NCI-H2029 treated with DMSO at 0.1 percent for 48 hours (cell line): ENCODE results near the gene OR52A5.
"Not testable (repeated sequence)": the region's sequence is repeated elsewhere in the genome, so short reads cannot be mapped to it uniquely, and the experiment has no call there.

ENCODE experiments used
- DNase-seq: peaks from one replicate; lab custom pipeline; 2025; lab: John Stamatoyannopoulos, UW

OR52A5 gene

DNA sequence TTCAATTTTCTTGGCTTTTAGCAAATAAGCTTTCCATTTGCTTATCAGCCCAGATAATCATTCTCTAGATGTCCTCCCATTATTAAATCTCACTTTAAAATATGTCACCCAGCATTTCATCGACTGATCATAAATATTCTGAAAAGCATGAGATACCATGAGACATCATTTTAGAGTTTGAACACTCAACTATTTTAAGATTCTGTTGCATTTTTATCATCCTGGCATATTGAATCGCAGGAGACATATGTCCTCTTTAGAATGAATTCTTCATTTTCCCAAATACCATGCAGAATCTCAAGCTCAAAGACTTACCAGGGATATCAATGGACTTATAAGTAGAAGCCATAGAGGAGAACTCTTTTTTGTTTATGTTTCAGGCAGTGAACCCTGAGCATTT, at the start of gene OR52A5:
Gene OR52A5 (minus strand): TSS at position 361 of the 400 bp plus-strand sequence. CDS start 5,714 bp downstream, outside the sequence.
- DNase-seq: no peak

DNA sequence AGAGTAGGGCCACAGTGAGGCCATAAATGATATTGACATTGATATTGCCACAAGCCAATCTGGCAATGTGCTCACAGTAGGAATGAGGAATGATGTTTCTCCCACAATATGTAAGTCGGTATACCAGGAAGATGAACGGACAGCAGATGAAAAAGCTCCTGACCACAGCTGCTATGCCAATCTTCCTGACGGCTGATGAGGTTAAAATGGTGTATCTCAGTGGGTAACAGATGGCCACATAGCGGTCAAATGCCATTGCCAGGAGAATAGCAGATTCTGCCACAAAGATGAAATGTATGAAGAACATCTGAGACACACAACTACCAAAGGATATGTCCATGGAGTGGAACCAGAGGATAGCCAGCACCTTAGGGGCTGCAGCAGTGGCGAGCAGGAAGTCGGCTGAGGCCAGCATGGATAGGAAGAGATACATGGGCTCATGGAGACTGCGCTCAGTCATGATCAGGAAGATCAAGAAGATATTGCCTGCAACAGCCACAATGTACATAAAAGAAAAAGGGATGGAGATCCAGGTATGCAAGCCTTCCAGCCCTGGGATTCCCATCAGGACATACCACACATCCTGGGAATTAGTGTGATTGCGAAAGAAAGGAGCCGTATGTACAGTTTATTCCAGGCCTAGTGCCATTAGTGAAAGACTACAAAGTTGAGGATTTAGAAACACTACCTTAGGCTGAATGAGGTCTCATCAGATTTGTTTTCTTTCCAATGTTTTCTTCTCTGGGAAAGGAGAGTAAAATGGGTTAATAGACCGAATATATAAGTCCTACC, 40.1 kb upstream of the OR52A5 start:
- DNase-seq: no peak

DNA sequence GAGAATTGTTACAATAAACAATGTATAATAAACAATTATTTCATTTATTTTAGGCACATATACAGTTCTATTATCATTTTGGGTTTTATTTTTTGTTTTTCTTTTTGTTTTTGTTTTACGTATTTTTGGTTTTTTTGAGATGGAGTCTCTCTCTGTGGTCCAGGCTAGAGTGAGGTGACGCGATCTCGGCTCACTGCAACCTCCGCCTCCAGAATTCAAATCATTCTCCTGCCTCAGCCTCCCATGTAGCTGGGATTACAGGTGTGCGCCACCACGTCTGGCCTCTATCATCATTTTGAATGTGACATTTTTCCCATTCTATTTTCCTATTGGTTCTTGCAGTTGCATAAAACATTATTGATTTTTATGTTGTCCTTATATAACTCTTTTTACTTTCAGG, 36.8 kb upstream of the OR52A5 start:
- no peak for DNase-seq

DNA sequence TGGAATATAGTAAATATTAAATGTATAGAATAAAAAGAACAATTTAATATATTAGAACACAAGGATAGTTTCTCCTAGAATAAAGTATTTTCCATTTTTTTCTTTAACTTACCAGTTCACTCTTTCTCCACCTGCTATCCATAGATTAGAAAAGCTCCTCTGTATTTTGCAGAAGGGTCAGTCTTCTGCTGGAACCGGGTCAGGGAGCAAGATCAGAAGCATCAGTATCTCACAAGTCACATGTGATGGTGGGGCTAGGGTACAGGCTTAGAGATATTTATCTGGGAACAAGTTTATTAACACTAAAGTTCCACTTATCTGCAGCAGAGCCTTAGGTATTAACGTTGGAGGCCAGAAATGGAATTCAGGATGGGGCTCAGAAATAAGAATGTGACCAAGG, 33.7 kb upstream of the OR52A5 start:
- DNase-seq: no peak

DNA sequence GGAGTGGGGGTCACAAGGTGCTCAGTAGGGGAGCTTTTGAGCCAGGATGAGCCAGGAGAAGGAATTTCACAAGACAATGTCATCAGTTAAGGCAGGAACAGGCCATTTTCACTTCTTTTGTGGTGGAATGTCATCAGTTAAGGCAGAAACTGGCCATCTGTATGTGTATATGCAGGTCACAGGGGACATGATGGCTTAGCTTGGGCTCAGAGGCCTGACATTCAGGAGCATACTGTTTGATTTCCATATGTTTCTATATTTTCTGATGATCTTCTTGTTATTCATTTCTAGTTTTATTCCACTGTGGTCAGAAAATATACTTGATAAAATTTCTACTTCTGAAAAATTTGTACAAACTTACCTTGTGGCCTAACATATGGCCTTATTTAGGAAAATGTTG, 27.7 kb upstream of the OR52A5 start:
- not testable (repeated sequence) for DNase-seq

DNA sequence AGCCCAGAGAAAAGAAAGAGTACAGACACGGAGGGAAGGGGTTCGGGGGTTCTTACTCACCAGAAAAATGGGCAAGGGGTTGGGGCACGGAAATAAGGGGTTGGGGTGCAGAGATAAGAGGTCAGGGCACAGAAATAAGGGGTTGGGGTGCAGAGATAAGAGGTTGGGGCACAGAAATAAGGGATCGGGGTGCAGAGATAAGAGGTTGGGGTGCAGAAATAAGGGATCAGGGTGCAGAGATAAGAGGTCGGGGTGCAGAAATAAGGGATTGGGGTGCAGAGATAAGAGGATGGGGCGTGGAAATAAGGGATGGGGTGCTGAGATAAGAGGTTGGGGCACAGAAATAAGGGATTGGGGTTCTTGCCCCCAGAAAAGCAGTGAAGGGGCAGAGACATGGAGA, 26.7 kb upstream of the OR52A5 start:
- not testable (repeated sequence) for DNase-seq

DNA sequence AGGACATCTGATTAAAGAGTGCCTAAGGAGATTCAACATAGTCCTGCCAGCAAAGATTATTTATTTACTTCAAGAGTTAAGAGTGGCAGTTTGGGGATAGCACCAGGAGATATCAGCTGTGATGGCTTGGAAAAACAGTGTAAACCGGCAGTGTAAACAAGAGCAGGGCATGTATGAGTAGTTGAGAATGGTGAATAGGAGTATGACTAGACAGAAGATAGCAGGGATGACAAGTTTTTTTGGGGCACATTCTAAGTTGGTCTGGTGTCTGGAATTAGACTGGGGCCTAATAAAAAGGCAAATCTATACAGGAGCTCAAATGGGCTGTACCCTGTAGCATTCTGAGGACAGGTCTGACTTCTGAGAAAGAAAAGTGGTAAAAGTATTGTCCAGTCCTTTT, 22.9 kb upstream of the OR52A5 start:
- DNase-seq: not testable (repeated sequence)

DNA sequence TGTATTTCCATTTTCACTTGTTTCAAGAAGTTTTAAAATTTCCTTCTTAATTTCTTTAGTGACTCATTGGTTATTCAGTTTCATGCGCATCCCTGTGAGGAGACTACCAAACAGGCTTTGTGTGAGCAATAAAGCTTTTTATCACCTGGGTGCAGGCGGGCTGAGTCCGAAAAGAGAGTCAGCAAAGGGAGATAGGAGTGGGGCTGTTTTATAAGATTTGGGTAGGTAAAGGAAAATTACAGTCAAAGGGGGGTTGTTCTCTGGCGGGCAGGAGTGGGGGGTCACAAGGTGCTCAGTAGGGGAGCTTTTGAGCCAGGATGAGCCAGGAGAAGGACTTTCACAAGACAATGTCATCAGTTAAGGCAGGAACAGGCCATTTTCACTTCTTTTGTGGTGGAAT, 22.1 kb upstream of the OR52A5 start:
- not testable (repeated sequence) for DNase-seq

DNA sequence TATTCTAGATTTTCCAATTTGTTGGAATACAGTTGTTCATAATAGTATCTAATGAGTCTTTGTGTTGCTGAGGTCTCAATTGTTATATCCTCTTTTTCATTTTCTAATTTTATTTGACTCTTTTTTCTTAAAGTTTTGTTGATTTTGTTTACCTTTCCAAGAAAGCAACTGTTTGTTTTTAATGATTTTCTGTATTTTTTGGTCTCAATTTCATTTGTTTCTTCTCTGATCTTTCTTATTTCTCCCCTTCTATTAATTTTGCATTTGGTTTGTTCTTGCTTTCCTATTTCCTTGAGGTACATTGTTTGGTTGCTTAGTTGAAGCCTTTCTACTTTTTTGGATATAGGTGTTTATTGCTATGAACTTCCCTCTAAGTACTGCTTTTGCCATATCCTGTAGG, 21.6 kb upstream of the OR52A5 start:
- no peak for DNase-seq

DNA sequence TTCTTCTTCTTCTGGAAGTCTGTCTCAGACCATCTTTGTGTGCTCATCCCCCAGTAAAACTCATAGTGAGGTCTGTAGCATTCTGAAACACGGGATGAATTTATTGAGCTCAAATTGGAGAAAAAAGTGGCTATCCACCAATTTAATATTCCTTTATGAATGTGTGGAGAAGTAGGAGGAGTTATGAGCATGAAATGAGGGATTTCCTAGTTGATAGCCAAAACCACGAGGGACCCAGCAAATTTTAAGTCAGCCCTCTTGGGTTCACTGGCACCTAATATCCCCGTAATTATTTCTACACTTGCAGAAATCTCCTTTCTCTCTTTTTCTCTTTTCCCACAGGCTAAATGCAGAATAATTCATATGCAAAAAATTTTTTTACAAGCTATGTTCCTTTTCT, 16.5 kb upstream of the OR52A5 start, which contains the start of gene OR52A1:
Gene OR52A1 (minus strand): TSS at position 101 of the 400 bp plus-strand sequence. CDS start 2,388 bp downstream, outside the sequence.
- DNase-seq: no peak

DNA sequence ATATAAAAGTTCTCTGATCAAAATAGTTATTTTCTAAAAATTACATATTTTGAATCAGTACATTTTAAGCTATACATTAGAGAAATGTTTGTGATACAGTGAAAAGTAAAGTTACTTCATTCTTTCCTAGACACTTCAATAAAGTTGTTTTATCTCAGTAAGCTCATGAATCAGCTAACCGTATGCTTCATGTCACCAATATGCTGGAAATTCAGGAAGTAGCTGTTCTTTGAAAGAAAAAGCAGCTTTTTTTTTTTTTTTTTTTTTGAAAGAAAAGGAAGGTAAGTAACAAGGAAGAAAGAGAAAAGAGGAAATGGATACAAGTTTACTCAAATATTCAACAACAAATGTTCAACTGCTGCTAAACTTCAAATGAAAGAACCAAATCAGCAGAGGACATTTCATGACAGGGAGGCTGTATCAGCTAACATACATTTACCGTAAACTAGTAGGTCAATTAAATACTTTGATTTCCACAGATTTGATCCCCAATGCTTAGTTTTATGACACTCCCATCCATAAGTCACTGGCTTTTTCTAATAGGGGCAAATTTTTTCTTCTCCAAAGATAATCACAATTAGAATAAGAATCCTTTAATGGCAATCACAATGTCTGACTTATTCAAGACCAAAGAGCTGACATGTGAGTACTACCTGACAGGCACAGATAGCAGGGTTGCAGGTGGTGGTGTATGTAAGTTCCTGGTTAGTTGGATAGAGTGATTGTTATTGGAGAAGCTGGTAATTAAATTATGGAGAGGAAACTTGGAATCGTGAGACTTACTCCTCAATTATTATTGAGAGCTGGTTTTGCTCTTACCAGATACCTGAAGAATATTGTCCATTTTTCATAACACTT, 15.6 kb upstream of the OR52A5 start:
- DNase-seq: no peak

DNA sequence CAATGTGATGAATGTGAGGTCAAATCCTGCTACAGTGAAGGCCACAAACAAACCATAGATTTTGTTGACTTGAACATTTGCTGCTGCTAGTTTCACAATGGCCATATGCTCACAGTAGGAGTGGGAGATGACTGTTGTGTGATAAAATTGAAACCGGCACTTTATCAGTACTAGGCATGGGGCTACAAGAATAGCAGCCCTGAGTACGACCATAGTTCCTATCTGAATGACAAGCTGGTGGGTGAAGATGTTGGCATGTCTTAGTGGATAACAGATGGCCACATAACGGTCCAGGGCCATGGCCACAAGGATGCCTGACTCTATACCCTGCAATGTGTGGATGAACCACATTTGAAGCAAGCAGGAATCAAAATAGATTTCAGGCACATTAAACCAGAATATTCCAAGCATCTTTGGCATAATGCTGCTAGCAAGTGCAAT, 13.6 kb upstream of the OR52A5 start:
- no peak for DNase-seq

DNA sequence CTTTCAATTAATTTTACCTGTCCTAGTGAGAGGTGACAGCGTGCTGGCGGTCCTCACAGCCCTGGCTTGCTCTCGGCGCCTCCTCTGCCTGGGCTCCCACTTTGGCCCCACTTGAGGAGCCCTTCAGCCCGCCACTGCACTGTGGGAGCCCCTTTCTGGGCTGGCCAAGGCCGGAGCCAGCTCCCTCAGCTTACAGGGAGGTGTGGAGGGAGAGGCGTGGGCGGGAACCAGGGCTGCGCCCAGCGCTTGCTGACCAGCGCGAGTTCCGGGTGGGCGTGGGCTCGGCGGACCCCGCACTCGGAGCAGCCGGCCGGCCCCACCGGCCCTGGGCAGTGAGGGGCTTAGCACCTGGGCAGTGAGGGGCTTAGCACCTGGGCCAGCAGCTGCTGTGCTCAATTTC, 6.0 kb upstream of the OR52A5 start:
- not testable (repeated sequence) for DNase-seq

DNA sequence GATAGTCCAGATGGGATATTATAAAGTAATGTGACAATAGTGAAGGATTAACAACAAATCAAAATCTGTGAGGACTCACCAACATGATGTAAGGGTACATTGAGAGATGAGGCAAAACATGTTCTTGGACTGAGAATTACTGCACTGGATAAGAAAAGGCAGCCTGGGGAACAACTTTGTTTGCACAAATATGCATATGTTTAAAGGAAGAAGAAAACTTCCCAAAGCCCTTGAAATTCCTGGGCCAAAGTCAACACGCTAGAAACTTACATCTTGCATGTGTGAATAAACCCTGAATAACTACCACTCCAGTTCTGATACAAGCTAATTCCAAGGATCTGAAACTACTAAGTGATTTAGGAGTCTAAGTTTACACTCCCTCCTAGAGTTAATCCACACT, 1.1 kb downstream of the OR52A5 start:
- no peak for DNase-seq

DNA sequence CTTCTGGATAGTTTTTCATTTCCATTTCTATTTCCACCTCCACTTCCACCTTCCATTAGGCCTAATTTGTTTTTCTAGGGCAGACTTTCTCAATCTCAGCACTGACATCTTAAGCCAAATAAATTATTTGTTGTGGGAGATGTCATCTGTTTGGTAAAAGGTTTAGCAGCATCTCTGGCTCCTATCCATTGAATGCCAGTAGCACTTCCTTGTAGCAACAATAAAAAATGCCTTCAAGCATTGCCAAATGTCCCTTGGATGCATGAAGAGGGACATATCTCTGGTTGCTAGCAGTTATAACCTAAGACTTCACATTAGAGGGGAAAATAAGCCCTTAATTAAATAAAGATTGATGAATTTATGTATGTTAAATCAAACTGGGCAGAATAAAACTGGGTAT, 1.9 kb downstream of the OR52A5 start:
- no peak for DNase-seq

DNA sequence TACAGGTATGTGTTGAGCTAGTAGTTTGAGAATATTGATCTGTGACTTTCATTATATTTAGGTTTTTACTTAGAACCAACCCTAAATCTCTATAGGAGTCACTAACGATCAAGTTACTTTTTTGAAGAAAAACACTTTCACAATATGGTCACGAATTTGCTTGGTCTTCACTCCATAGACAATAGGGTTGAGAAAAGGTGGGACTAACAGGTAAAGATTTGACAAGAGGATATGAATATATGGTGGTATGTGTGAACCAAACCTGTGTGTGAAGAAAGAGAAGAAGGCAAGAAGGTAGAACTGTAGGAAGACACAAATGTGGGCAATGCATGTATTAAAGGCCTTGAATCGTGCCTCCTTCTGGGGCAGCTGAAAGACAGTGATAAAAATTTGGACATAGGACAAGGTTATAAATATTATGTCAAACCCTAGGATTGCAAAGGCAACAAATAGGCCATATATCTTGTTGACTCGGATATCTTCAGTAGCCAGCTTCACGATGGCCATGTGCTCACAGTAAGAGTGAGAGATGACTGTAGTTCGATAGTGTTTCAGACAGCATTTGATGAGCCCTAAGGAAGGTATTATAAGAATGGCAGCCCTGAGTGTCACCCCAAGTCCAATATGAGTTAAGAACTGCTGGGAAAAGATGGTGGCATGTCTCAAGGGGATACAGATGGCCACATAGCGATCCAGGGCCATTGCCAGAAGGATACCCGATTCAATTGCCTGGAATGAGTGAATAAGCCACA, 6.4 kb downstream of the OR52A5 start:
- DNase-seq: no peak

DNA sequence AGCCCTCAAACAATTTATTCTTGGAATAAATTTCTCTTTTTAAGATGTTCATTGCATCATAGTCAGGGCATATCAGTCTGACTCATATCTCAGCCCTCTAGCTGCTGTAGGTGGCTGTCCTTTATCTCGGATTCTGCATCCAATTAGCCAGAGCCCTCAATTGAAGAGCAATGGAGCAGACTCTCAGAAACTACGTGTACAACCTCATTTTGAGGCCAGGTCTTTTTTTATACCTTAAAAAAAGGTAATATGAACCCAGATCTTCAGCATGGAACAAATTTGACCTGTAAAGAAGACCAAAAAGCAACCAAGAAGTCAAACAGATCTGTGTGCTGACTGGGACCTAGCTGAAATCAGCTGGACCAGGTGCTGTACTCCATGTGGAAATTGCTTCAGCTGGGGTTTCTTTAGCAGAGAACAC, 8.7 kb downstream of the OR52A5 start:
- DNase-seq: no peak

DNA sequence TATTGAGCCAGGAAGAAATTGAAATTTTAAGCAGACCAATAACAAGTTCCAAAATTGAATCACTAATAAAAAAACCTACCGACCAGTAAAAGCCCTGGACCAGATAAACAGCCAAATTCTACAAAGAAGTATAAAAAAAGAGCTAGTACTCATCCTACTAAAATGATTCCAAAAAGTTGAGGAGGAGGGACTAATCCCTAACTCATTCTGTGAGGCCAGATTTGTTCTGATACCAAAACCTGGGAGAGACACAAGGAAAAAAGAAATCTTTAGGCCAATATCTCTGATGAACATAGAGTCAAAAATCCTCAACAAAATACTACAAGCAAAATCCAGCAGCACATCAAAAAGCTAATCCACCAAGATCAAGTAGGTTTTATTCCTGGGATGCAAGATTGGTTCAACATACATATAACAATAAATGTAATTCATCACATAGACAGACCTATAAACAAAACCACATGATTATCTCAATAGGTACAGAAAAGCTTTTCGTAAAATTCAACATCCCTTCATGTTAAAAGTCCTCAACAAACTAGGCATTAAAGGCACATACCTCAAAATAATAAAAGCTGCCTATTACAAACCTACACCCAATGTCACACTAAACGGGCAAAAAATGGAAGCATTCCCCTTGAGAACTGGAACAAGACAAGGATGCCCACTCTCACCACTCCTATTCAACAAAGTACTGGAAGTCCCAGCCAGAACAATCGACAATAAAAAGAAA, 13.1 kb downstream of the OR52A5 start:
- no peak for DNase-seq

DNA sequence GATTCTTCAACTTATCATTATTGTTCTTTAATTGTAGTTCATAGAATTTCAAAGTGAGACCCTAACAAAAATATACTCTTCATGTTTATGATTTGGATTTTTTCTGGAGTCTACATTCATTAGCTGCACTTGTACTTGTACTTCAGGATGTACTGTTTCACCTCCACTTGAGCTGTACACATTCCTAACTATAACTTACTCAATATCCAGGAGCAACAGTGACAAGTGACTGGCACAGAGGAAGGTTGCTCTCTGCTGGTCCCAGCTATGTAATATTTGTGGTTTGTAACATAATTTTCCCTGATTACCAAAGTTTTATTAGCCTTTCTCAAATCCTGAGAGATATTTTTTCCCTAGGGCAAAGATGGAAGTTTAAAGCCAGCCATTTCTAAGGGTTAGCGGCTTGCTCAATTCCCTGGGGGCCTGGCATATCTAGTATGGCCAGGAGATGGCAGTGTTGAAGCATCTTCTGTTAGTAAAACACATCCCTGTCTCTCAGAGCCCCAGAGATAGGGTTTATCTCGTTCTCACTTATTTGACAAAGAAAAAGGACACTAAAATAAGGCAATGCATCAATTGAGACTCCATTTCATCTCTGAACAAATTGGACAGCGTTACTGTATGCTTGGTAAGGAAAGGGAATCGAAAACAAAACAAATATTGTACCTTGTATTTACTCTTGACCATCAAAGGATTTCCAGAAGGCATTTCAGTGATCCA, 14.2 kb downstream of the OR52A5 start:
- peak; percentile 30 for DNase-seq

DNA sequence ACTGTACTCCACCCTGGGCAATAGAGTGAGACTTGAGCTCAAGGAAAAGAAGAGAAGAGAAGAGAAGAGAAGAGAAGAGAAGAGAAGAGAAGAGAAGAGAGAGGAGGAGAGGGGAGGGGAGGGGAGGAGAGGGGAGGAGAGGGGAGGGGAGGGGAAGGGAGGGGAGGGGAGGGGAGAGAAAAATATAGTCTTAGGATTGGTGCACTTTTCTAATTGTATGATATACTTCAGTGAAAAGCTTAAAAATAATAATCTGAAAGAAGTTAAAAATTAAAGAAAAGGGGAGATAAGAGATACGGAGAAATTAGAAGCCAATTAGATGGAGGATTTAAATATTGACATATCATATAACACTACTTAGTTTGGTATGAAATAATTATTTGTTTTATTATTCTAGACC, 19.3 kb downstream of the OR52A5 start:
- no peak for DNase-seq

DNA sequence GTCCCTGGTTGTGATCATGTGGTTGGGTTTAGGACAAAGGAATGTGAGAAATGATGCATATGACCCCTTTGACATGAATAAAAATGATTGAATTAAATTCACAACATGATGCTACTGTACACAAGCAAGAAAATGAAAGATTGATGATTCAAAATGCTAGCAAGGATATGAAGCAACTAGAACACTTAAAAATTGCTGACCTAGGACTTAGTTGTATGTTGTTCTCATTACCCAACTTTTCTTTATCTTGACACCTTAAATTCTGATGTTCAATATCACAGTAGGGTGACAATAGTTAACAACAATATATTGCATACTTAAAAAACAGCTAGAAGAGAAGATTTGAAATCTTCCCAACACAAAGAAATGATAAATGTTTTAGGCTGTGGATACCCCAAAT, 20.6 kb downstream of the OR52A5 start:
- DNase-seq: no peak
